GM12865 (cell line): ENCODE data around the gene PRRT4.

Experiments
- DNase-seq: peaks from one replicate; pipeline ENCODE4 v3.0.0; 2010; ENCODE audit warnings: low read depth
- H3K4me3 ChIP-seq: 2 replicates; pipeline ENCODE4 v1.5.1; 2011; ENCODE audit warnings: mild to moderate bottlenecking, low read depth, low read length, control low read depth
- CTCF ChIP-seq: IDR thresholded peaks from 2 replicates; pipeline ENCODE4 v1.5.1; 2011; ENCODE audit warnings: low read length, control low read depth, low read depth, inconsistent platforms; ENCODE audit not compliant: insufficient read depth; ENCODE audit errors: missing control alignments

PRRT4 gene

GRCh38 chr7:128310499-128310898 lies 51.0 kb downstream of the PRRT4 start:
- H3K4me3 ChIP-seq: no peak overlapping the region
- TF ChIP-seq CTCF: no peak
- DNase-seq: no peak

- no peak overlapping the region for H3K4me3 ChIP-seq
- no peak for TF ChIP-seq CTCF
- no peak for DNase-seq
These were observed 51.5 kb downstream of the PRRT4 start for GRCh38 chr7:128309976-128310375.

- no peak for TF ChIP-seq CTCF
- no peak overlapping the region for H3K4me3 ChIP-seq
- DNase-seq: no peak
These were observed 52.4 kb downstream of the PRRT4 start for GRCh38 chr7:128309124-128309523.

GRCh38 chr7:128307061-128307460 lies 54.4 kb downstream of the PRRT4 start:
- DNase-seq: no peak
- no peak for TF ChIP-seq CTCF
- H3K4me3 ChIP-seq: no peak overlapping the region

- TF ChIP-seq CTCF: no peak
- DNase-seq: no peak
- H3K4me3 ChIP-seq: no peak overlapping the region
These were observed 57.3 kb downstream of the PRRT4 start for GRCh38 chr7:128304212-128304611.

GRCh38 chr7:128303643-128304042 lies 57.8 kb downstream of the PRRT4 start:
- TF ChIP-seq CTCF: no peak
- no peak overlapping the region for H3K4me3 ChIP-seq

GRCh38 chr7:128303133-128303532 lies 58.4 kb downstream of the PRRT4 start:
- no peak for DNase-seq
- TF ChIP-seq CTCF: no peak
- no peak overlapping the region for H3K4me3 ChIP-seq

More at GRCh38 chr7:128303643-128304042, 57.8 kb downstream of the PRRT4 start:
- no peak for DNase-seq
